ENCODE measurements around the gene RGS6.

The RGS6 gene

DNA sequence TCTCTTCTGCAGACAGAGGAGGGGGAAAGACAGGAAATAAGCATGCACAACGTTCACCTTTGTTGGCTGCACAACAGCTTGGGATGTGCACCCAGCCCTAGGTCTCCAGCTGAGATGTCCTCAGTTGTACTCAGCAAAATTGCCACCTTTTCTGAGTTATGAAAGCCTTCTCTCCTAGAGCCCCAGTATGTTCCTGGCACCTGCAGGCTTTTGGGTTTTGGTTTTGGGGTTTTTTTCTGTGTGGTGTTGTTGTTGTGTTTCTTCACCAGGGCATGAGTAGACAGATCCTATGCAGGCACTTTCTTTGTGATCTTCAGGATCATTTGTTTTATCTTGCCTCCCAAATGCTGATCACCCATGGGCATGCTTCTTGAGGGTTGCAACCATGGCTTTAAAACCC is 498.2 kb downstream of the RGS6 start:
- TF ChIP-seq, protein P1, sequence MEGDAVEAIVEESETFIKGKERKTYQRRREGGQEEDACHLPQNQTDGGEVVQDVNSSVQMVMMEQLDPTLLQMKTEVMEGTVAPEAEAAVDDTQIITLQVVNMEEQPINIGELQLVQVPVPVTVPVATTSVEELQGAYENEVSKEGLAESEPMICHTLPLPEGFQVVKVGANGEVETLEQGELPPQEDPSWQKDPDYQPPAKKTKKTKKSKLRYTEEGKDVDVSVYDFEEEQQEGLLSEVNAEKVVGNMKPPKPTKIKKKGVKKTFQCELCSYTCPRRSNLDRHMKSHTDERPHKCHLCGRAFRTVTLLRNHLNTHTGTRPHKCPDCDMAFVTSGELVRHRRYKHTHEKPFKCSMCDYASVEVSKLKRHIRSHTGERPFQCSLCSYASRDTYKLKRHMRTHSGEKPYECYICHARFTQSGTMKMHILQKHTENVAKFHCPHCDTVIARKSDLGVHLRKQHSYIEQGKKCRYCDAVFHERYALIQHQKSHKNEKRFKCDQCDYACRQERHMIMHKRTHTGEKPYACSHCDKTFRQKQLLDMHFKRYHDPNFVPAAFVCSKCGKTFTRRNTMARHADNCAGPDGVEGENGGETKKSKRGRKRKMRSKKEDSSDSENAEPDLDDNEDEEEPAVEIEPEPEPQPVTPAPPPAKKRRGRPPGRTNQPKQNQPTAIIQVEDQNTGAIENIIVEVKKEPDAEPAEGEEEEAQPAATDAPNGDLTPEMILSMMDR (IDR thresholded peaks at IDR 0.05; ENCODE audit: low read depth, low read length), result no peak
- DNase-seq (ENCODE audit: extremely low read depth, low read depth), result no peak

- DNase-seq (ENCODE audit: extremely low read depth, low read depth), result no peak
- TF ChIP-seq, protein P1 (IDR thresholded peaks at IDR 0.05; ENCODE audit: low read depth, low read length), result no peak
These were observed 500.5 kb downstream of the RGS6 start for GRCh38 chr14:72432748-72433147.

DNA sequence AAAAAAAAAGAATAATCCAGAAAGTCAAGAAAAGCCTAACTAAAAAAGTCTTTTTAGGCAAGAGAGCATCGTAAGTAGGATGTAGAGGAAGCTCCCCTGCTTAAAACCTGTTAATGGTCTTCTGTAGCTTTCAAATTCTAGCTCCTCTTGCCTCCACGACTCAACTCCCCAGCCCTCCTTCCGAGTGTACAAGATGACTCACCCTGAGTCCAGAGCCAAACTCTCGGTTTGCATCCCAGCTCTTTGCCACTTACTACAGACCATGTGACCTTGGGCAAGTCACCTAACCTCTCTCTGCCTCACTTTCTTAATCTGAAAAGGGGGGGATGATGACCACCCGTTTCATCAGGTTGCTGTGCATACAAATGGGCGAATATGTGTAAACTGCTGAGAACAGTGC is 501.3 kb downstream of the RGS6 start:
- DNase-seq (ENCODE audit: extremely low read depth, low read depth), result no peak

DNA sequence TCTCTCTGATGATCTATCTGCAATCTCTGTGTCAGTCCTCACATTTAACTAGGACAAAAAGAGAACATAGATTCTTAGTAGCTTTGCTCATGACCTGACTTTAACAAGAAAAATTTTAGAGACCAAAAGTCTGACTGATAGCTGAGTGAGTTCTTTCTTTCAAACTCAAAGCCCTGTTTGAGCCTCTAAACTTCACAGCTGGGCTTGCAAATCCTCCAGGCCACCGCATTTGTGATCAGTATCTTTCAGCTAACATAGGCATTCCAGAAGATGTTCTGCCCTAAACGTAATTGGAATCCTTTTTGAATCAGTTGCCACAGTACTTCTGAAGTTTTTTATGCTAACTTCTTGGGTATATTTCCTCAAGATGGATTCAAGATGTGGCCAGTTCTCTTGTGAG is 502.6 kb downstream of the RGS6 start:
- DNase-seq (ENCODE audit: extremely low read depth, low read depth), result no peak
- TF ChIP-seq, protein P1 (IDR thresholded peaks at IDR 0.05; ENCODE audit: low read depth, low read length), result no peak

More for the DNA sequence above, 501.3 kb downstream of the RGS6 start:
- TF ChIP-seq, protein P1 (IDR thresholded peaks at IDR 0.05; ENCODE audit: low read depth, low read length), result no peak

- TF ChIP-seq, protein P1 (IDR thresholded peaks at IDR 0.05; ENCODE audit: low read depth, low read length), result no peak
- no peak for DNase-seq (ENCODE audit: extremely low read depth, low read depth)
These were observed 507.5 kb downstream of the RGS6 start for GRCh38 chr14:72439707-72440106.

GRCh38 chr14:72443256-72443655 is 511.0 kb downstream of the RGS6 start:
- TF ChIP-seq, protein P1 (IDR thresholded peaks at IDR 0.05; ENCODE audit: low read depth, low read length), result no peak
- no peak for DNase-seq (ENCODE audit: extremely low read depth, low read depth)

- TF ChIP-seq, protein P1 (IDR thresholded peaks at IDR 0.05; ENCODE audit: low read depth, low read length), result no peak
- DNase-seq (ENCODE audit: extremely low read depth, low read depth), result no peak
These were observed 511.8 kb downstream of the RGS6 start for GRCh38 chr14:72443991-72444441.
